WTC11 (cell line): Measurements from ENCODE around the gene A4GNT. TPM values are rescaled to one million over a fixed set of nuclear protein-coding genes. Genes with fewer than 3 reads are reported as not detected.

Experiments used
- ATAC-seq: fragments of 200-7000 bp; cut with Tn5 transposase; 2 replicates; pipeline ENCODE4 v1.10.0; 2021; ENCODE audit warnings: mild to moderate bottlenecking, moderate library complexity
- CTCF ChIA-PET: fragments of 300-600 bp; sonication (Branson Sonifier 250); formaldehyde crosslinking; loops from one replicate; lab custom pipeline; 2021; ENCODE audit warnings: antibody characterized with exemption; lab: Charles Lee
- POLR2A ChIA-PET: fragments of 350-600 bp; sonication (Branson Sonifier 250); formaldehyde crosslinking; loops from one replicate; lab custom pipeline; 2021; ENCODE audit warnings: antibody characterized with exemption; lab: Charles Lee
- DNase-seq: peaks from one replicate; pipeline ENCODE4 v3.0.0; 2021; ENCODE audit warnings: low spot score
- H3K27ac Mint-ChIP-seq: 2 replicates; pipeline ENCODE4 v1.8.0; 2021; ENCODE audit warnings: mixed read lengths
- H3K27me3 Mint-ChIP-seq: 2 replicates; pipeline ENCODE4 v1.8.0; 2021; ENCODE audit warnings: low read depth, mild to moderate bottlenecking, moderate library complexity, mixed read lengths
- H3K36me3 Mint-ChIP-seq: 2 replicates; pipeline ENCODE4 v1.8.0; 2021; ENCODE audit warnings: mixed read lengths
- H3K4me1 Mint-ChIP-seq: 2 replicates; pipeline ENCODE4 v1.8.0; 2022; ENCODE audit warnings: mixed read lengths
- H3K4me3 Mint-ChIP-seq: 2 replicates; pipeline ENCODE4 v1.8.0; 2021; ENCODE audit warnings: mild to moderate bottlenecking, moderate library complexity, mixed read lengths
- H3K9me3 Mint-ChIP-seq: 2 replicates; pipeline ENCODE4 v1.8.0; 2021; ENCODE audit warnings: mixed read lengths
- ARID4B ChIP-seq: sonication (generic); formaldehyde crosslinking; IDR thresholded peaks from 2 replicates; pipeline ENCODE4 v1.8.0; 2023; ENCODE audit warnings: missing genetic modification reagents, mild to moderate bottlenecking, borderline replicate concordance
- ATF1 ChIP-seq: sonication (generic); formaldehyde crosslinking; IDR thresholded peaks from 2 replicates; pipeline ENCODE4 v1.8.1; 2023; ENCODE audit warnings: mild to moderate bottlenecking, moderate library complexity, missing genetic modification reagents
- ATF2 ChIP-seq: sonication (generic); formaldehyde crosslinking; IDR thresholded peaks from 2 replicates; pipeline ENCODE4 v1.8.1; 2022; ENCODE audit warnings: low read depth, missing genetic modification reagents, borderline replicate concordance
- CBFB ChIP-seq: sonication (generic); formaldehyde crosslinking; IDR thresholded peaks from 2 replicates; pipeline ENCODE4 v1.8.1; 2022; ENCODE audit warnings: mild to moderate bottlenecking, low read depth, missing genetic modification reagents
- CREB1 ChIP-seq: sonication (generic); formaldehyde crosslinking; IDR thresholded peaks from 2 replicates; pipeline ENCODE4 v1.8.0; 2023; ENCODE audit warnings: mild to moderate bottlenecking, missing genetic modification reagents
- ESRRA ChIP-seq: sonication (generic); formaldehyde crosslinking; IDR thresholded peaks from 2 replicates; pipeline ENCODE4 v1.8.1; 2022; ENCODE audit warnings: mild to moderate bottlenecking, missing genetic modification reagents, borderline replicate concordance
- ETV6 ChIP-seq: sonication (generic); formaldehyde crosslinking; IDR thresholded peaks from 2 replicates; pipeline ENCODE4 v1.8.1; 2022; ENCODE audit warnings: mild to moderate bottlenecking, missing genetic modification reagents
- FOXJ3 ChIP-seq: sonication (generic); formaldehyde crosslinking; IDR thresholded peaks from 2 replicates; pipeline ENCODE4 v1.9.0; 2021; ENCODE audit warnings: missing genetic modification reagents, mild to moderate bottlenecking, borderline replicate concordance
- OVOL2 ChIP-seq: fragments of 250-450 bp; sonication (Bioruptor Pico); IDR thresholded peaks from 2 replicates; pipeline ENCODE4 v1.9.0; 2021; ENCODE audit warnings: mild to moderate bottlenecking, borderline replicate concordance
- RELA ChIP-seq: sonication (generic); formaldehyde crosslinking; IDR thresholded peaks from 2 replicates; pipeline ENCODE4 v1.8.1; 2022; ENCODE audit warnings: missing genetic modification reagents, mild to moderate bottlenecking, borderline replicate concordance
- total RNA-seq: library from RNA; stranded (reverse); gene quantifications from 3 replicates; pipeline ENCODE4 v1.2.3, GENCODE V29; 2021
- TF ChIP-seq, protein P1 (sequence below): fragments of 200-600 bp; IDR thresholded peaks from 2 replicates; pipeline ENCODE4 v1.8.0; 2022; ENCODE audit warnings: antibody characterized with exemption
- TF ChIP-seq, protein P2 (sequence below): sonication (generic); formaldehyde crosslinking; IDR thresholded peaks from 2 replicates; pipeline ENCODE4 v1.8.1; 2023; ENCODE audit warnings: mild to moderate bottlenecking, moderate library complexity, missing genetic modification reagents
- TF ChIP-seq, protein P3 (sequence below): sonication (generic); formaldehyde crosslinking; IDR thresholded peaks from 2 replicates; pipeline ENCODE4 v1.8.1; 2022; ENCODE audit warnings: low read depth, mild to moderate bottlenecking, moderate library complexity, missing genetic modification reagents, borderline replicate concordance
- TF ChIP-seq, protein P4 (sequence below): sonication (generic); formaldehyde crosslinking; IDR thresholded peaks from 2 replicates; pipeline ENCODE4 v1.8.1; 2023; ENCODE audit warnings: mild to moderate bottlenecking, missing genetic modification reagents, moderate library complexity

A4GNT gene
- total RNA-seq, 1 experiment from 2014 or later: not detected

DNA sequence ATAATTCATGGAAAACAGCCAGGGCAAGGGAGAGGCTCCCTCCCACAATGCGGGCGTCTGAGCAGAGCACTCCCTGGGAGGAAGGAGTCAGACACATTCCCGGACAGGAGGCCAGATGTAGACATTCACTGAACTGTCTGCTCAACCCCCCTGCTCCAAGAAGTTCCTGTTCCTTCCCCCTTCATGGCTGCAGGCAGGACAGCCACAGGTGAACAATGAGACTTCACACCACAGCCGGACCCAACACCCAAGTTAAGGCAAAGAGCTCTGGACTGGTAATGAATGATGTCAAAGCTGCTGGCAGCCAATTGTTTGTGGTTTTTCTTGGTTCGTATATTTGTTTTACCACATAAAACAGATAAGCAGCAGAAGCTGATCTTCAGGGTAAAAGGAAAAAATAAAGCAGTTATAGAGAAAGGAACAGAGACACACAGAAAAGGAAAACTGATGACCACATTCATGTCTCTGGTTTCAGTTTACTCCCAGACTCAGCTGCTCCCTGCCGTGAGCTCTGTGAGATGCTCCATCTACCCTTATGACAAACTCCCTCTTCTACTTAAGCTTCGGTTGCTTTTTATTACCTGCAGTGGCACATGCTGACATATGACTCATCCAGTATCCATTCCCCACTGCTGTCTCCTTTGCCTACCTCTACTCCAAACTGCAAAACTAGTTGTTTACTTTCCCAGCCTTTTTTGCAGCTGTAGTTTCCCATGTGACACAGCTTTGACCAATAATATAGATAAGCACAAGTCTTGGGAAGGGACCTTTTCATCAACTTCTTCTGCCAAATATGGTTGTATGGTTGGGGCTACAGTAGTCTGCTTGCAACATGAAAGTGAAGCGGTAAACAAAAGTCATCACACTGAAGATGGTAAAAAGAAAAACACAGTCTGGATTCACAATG is 49.9 kb downstream of the A4GNT start:
- Mint-ChIP-seq H3K9me3 (no peaks in the 10 kb centered on the region), H3K27me3 (no peaks in the 10 kb centered on the region)
- POLR2A ChIA-PET: interaction anchor here (0.6 kb wide), 1 partner anchor 43 kb away, joined by 4 read pairs; no protein-coding TSS in a partner anchor
- CTCF ChIA-PET: interaction anchor here (0.7 to 1.2 kb wide), 3 partner anchors 9 to 36 kb away, joined by 3 to 4 read pairs (median 3); partner anchors contain the start of gene DZIP1L
- DNase-seq (no peak), ATAC-seq (no peak)
- TF ChIP-seq, protein P1, sequence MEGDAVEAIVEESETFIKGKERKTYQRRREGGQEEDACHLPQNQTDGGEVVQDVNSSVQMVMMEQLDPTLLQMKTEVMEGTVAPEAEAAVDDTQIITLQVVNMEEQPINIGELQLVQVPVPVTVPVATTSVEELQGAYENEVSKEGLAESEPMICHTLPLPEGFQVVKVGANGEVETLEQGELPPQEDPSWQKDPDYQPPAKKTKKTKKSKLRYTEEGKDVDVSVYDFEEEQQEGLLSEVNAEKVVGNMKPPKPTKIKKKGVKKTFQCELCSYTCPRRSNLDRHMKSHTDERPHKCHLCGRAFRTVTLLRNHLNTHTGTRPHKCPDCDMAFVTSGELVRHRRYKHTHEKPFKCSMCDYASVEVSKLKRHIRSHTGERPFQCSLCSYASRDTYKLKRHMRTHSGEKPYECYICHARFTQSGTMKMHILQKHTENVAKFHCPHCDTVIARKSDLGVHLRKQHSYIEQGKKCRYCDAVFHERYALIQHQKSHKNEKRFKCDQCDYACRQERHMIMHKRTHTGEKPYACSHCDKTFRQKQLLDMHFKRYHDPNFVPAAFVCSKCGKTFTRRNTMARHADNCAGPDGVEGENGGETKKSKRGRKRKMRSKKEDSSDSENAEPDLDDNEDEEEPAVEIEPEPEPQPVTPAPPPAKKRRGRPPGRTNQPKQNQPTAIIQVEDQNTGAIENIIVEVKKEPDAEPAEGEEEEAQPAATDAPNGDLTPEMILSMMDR: no peak
- TF ChIP-seq RELA (CRISPR knock-in tag) (no peak), ARID4B (CRISPR knock-in tag) (no peak), ATF1 (CRISPR knock-in tag) (no peak), ESRRA (CRISPR knock-in tag) (no peak), ETV6 (CRISPR knock-in tag) (no peak), OVOL2 (CRISPR knock-in tag) (no peak), ATF2 (CRISPR knock-in tag) (no peak), CBFB (CRISPR knock-in tag) (no peak), CREB1 (CRISPR knock-in tag) (no peak), FOXJ3 (CRISPR knock-in tag) (no peak)
- TF ChIP-seq, protein P2, sequence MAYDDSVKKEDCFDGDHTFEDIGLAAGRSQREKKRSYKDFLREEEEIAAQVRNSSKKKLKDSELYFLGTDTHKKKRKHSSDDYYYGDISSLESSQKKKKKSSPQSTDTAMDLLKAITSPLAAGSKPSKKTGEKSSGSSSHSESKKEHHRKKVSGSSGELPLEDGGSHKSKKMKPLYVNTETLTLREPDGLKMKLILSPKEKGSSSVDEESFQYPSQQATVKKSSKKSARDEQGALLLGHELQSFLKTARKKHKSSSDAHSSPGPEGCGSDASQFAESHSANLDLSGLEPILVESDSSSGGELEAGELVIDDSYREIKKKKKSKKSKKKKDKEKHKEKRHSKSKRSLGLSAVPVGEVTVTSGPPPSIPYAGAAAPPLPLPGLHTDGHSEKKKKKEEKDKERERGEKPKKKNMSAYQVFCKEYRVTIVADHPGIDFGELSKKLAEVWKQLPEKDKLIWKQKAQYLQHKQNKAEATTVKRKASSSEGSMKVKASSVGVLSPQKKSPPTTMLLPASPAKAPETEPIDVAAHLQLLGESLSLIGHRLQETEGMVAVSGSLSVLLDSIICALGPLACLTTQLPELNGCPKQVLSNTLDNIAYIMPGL (CRISPR knock-in tag): no peak
- TF ChIP-seq, protein P3, sequence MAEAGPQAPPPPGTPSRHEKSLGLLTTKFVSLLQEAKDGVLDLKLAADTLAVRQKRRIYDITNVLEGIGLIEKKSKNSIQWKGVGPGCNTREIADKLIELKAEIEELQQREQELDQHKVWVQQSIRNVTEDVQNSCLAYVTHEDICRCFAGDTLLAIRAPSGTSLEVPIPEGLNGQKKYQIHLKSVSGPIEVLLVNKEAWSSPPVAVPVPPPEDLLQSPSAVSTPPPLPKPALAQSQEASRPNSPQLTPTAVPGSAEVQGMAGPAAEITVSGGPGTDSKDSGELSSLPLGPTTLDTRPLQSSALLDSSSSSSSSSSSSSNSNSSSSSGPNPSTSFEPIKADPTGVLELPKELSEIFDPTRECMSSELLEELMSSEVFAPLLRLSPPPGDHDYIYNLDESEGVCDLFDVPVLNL (CRISPR knock-in tag): no peak
- TF ChIP-seq, protein P4, sequence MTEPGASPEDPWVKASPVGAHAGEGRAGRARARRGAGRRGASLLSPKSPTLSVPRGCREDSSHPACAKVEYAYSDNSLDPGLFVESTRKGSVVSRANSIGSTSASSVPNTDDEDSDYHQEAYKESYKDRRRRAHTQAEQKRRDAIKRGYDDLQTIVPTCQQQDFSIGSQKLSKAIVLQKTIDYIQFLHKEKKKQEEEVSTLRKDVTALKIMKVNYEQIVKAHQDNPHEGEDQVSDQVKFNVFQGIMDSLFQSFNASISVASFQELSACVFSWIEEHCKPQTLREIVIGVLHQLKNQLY (CRISPR knock-in tag): no peak
- TF ChIP-seq, all 79 proteins: peak for 0
- Mint-ChIP-seq H3K27ac (0 out of 2 replicates have a peak overlapping the region, but pooled peaks have one; percentile 39), H3K36me3 (peaks cover 28% of the 10 kb centered on the region), H3K4me1 (0 out of 2 replicates have a peak, but pooled peaks cover 5% of the 10 kb centered on the region), H3K4me3 (no peak overlapping the region)
